GM10266 (cell line): ENCODE results near the gene MAOB.

ENCODE experiments used
- DNase-seq: peaks from one replicate; pipeline ENCODE4 v3.0.0; 2012; ENCODE audit errors: extremely low spot score
- TF ChIP-seq, protein P1 (sequence below): IDR thresholded peaks from 2 replicates; pipeline ENCODE4 v1.5.1; 2012; ENCODE audit warnings: mild to moderate bottlenecking, low read depth; ENCODE audit not compliant: control insufficient read depth, insufficient read depth; ENCODE audit errors: missing control alignments

MAOB gene

GRCh38 chrX:43813898-43814297 lies 68.4 kb downstream of the MAOB start:
- DNase-seq = no peak
- TF ChIP-seq, protein P1, sequence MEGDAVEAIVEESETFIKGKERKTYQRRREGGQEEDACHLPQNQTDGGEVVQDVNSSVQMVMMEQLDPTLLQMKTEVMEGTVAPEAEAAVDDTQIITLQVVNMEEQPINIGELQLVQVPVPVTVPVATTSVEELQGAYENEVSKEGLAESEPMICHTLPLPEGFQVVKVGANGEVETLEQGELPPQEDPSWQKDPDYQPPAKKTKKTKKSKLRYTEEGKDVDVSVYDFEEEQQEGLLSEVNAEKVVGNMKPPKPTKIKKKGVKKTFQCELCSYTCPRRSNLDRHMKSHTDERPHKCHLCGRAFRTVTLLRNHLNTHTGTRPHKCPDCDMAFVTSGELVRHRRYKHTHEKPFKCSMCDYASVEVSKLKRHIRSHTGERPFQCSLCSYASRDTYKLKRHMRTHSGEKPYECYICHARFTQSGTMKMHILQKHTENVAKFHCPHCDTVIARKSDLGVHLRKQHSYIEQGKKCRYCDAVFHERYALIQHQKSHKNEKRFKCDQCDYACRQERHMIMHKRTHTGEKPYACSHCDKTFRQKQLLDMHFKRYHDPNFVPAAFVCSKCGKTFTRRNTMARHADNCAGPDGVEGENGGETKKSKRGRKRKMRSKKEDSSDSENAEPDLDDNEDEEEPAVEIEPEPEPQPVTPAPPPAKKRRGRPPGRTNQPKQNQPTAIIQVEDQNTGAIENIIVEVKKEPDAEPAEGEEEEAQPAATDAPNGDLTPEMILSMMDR = no peak

DNA sequence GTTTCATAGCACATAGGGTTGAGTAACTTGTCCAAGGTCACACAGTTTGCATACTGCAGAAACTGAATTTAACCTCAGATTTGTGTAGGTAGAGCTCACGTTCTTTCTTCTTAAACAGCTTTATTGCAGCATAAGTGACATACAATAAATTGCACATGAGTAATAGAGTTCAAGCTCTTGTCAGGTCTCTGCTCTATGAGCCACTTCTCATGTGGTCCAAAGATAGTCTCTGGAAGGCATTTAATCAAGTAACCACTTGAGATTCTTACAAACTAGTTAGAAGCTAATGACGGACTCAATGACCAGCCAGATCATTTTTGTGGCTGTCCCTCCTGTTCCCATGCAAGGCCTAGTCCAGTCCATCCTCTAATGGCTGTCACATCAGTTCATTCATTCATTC lies 68.9 kb downstream of the MAOB start:
- DNase-seq = no peak
- TF ChIP-seq, protein P1 = no peak

GRCh38 chrX:43809463-43809862 lies 72.8 kb downstream of the MAOB start:
- TF ChIP-seq, protein P1 = no peak
- DNase-seq = no peak

GRCh38 chrX:43808231-43808630 lies 74.0 kb downstream of the MAOB start:
- no peak for DNase-seq
- TF ChIP-seq, protein P1 = no peak

GRCh38 chrX:43805579-43805978 lies 76.7 kb downstream of the MAOB start:
- DNase-seq = no peak
- TF ChIP-seq, protein P1 = no peak

GRCh38 chrX:43804021-43804420 lies 78.2 kb downstream of the MAOB start:
- no peak for DNase-seq
- TF ChIP-seq, protein P1 = no peak

DNA sequence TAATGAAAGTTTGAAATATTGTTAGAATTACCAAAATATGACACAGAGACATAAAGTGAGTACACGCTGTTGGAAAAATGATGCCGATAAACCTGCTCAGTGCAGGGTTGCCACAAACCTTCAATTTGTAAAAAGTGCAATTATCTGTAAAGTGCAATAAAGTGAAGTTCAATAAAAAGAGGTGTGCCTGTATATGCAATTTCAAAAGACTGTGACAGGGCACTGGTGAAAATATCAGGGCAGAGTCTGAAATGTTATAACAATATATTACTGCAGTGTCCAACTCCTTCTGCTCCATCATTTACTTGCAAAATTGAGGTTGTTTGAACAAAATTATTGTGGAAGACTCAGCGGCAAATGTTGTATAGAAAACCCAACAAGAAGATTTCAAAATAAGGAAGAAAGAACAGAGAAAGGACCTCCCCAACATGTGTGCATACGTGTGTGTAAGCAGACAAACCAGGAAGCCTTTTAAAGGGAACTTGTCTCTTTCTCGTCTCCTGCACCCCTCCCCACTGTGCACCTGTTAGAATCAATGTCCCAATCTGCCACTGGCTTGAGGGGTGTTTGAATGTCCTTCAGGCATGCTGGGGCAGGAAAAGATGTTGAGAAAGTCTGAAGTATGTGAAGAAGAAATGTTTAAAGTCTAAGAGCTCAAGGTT lies 96.2 kb downstream of the MAOB start:
- TF ChIP-seq, protein P1 = no peak
- no peak for DNase-seq
